ENCODE measurements around the gene UVSSA. TPM values are rescaled to one million over a fixed set of nuclear protein-coding genes. Genes with fewer than 3 reads are reported as not detected.

The UVSSA gene
- total RNA-seq, 1 donor from 2014 or later: 33.9 TPM

GRCh38 chr4:1409079-1409478 lies 62.1 kb downstream of the UVSSA start:
- no peak overlapping the region for H3K27ac Mint-ChIP-seq (ENCODE audit: unreplicated experiment)
- H3K9me3 Mint-ChIP-seq (ENCODE audit: unreplicated experiment): peaks cover 13% of the 10 kb centered on the region
- peak; percentile 14 for DNase-seq
- no peaks in the 10 kb centered on the region for H3K36me3 Mint-ChIP-seq (ENCODE audit: unreplicated experiment)
- no peak overlapping the region for H3K4me3 Mint-ChIP-seq (ENCODE audit: unreplicated experiment)
- TF ChIP-seq, protein P1, sequence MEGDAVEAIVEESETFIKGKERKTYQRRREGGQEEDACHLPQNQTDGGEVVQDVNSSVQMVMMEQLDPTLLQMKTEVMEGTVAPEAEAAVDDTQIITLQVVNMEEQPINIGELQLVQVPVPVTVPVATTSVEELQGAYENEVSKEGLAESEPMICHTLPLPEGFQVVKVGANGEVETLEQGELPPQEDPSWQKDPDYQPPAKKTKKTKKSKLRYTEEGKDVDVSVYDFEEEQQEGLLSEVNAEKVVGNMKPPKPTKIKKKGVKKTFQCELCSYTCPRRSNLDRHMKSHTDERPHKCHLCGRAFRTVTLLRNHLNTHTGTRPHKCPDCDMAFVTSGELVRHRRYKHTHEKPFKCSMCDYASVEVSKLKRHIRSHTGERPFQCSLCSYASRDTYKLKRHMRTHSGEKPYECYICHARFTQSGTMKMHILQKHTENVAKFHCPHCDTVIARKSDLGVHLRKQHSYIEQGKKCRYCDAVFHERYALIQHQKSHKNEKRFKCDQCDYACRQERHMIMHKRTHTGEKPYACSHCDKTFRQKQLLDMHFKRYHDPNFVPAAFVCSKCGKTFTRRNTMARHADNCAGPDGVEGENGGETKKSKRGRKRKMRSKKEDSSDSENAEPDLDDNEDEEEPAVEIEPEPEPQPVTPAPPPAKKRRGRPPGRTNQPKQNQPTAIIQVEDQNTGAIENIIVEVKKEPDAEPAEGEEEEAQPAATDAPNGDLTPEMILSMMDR (IDR thresholded peaks at IDR 0.05; ENCODE audit: partially characterized antibody, unreplicated experiment): no peak
- peaks cover 34% of the 10 kb centered on the region for H3K27me3 Mint-ChIP-seq (ENCODE audit: unreplicated experiment)
- peaks cover 6% of the 10 kb centered on the region for H3K4me1 Mint-ChIP-seq (ENCODE audit: low read depth, unreplicated experiment)

GRCh38 chr4:1409491-1410425 lies 62.8 kb downstream of the UVSSA start:
- peaks cover 6% of the 10 kb centered on the region for H3K4me1 Mint-ChIP-seq (ENCODE audit: low read depth, unreplicated experiment)
- H3K4me3 Mint-ChIP-seq (ENCODE audit: unreplicated experiment): no peak overlapping the region
- peaks cover 34% of the 10 kb centered on the region for H3K27me3 Mint-ChIP-seq (ENCODE audit: unreplicated experiment)
- H3K27ac Mint-ChIP-seq (ENCODE audit: unreplicated experiment): no peak overlapping the region
- peaks cover 13% of the 10 kb centered on the region for H3K9me3 Mint-ChIP-seq (ENCODE audit: unreplicated experiment)
- TF ChIP-seq, protein P1 (IDR thresholded peaks at IDR 0.05; ENCODE audit: partially characterized antibody, unreplicated experiment): no peak
- no peaks in the 10 kb centered on the region for H3K36me3 Mint-ChIP-seq (ENCODE audit: unreplicated experiment)
- DNase-seq: peak; percentile 22

- TF ChIP-seq, protein P1 (IDR thresholded peaks at IDR 0.05; ENCODE audit: partially characterized antibody, unreplicated experiment): no peak
- Mint-ChIP-seq H3K4me3 (ENCODE audit: unreplicated experiment) (no peak overlapping the region), H3K27ac (ENCODE audit: unreplicated experiment) (no peak overlapping the region), H3K36me3 (ENCODE audit: unreplicated experiment) (no peaks in the 10 kb centered on the region), H3K4me1 (ENCODE audit: low read depth, unreplicated experiment) (peaks cover 9% of the 10 kb centered on the region), H3K27me3 (ENCODE audit: unreplicated experiment) (peaks cover 33% of the 10 kb centered on the region), H3K9me3 (ENCODE audit: unreplicated experiment) (peaks cover 13% of the 10 kb centered on the region)
- peak; percentile 17 for DNase-seq
Observed at GRCh38 chr4:1410491-1411325, 63.7 kb downstream of the UVSSA start.

DNA sequence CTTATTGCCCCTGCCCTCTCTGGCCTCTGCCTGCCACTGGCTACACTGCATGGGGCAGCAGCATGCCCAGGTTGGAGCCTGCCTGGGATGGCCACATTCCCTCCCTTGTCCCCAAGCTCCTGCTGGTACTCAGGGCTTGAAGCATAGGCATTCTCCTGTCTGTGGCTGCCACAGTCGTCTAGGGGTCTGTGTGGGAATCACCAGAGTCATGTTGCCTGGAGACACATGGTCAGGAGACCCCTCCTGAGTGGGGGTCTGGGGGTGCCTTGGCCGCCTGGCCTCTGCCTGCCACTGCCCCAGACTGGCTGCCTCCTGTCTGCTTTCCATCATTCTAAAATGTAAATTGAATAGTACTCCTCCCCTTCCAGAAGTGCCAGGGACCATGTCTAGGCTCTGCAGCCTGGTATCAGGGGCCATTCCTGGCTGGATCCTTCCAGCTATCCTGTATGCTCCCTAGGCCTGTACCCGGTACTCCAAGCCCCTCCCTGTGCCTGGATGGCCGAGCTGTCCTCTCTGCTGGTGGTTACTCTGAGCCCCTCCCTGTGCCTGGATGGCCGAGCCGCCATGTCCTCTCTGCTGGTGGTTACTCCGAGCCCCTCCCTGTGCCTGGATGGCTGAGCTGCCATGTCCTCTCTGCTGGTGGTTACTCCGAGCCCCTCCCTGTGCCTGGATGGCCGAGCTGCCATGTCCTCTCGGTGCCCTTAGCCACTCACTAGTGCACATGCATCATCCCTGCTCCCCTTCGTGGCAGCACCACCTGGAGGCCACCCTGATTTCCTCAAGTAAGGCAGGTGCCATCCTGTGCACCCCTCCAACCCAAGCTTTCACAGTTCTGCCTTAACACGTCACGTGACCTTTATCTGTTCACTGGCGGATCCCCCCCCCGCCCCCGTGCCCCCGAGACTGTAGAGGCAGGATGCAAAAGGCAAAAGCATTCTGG lies 64.7 kb downstream of the UVSSA start:
- no peaks in the 10 kb centered on the region for H3K36me3 Mint-ChIP-seq (ENCODE audit: unreplicated experiment)
- H3K4me3 Mint-ChIP-seq (ENCODE audit: unreplicated experiment): no peak overlapping the region
- DNase-seq: peak; percentile 22
- peaks cover 15% of the 10 kb centered on the region for H3K9me3 Mint-ChIP-seq (ENCODE audit: unreplicated experiment)
- peaks cover 12% of the 10 kb centered on the region for H3K4me1 Mint-ChIP-seq (ENCODE audit: low read depth, unreplicated experiment)
- H3K27me3 Mint-ChIP-seq (ENCODE audit: unreplicated experiment): peaks cover 37% of the 10 kb centered on the region
- H3K27ac Mint-ChIP-seq (ENCODE audit: unreplicated experiment): no peak overlapping the region
- TF ChIP-seq, protein P1 (IDR thresholded peaks at IDR 0.05; ENCODE audit: partially characterized antibody, unreplicated experiment): no peak

All from glutamatergic neuron (in vitro differentiated cells).